ENCODE measurements around the gene CPNE5. TPM values are rescaled to one million over a fixed set of nuclear protein-coding genes. Genes with fewer than 3 reads are reported as not detected.

CPNE5 gene
- total and polyA plus RNA-seq, 9 of the 15 experiments (the other 6 are each of a cell fraction or from before 2014, with no cell fraction given) = 0.14 to 1.0 (median 0.46) TPM; not detected in 2

- no peak for TF ChIP-seq E2F8 (IDR thresholded peaks at IDR 0.05; ENCODE audit: low read depth, partially characterized antibody)
- TF ChIP-seq MYC (IDR thresholded peaks at IDR 0.05; ENCODE audit: low read depth, low read length) = no peak
- peak; percentile 77; the same call in 1 of the 2 replicates for TF ChIP-seq MYC (CRISPR knock-in tag; IDR thresholded peaks at IDR 0.05; ENCODE audit: borderline replicate concordance, low read depth)
- TF ChIP-seq ETS1 (conservative IDR thresholded peaks at IDR 0.05; ENCODE audit: control insufficient read depth, low read depth, low read length) = no peak
- no peak; the same call in 1 of the 2 replicates for TF ChIP-seq PATZ1 (CRISPR knock-in tag; IDR thresholded peaks at IDR 0.05; ENCODE audit: borderline replicate concordance)
- no peak for TF ChIP-seq STAG1 (CRISPR knock-in tag; IDR thresholded peaks at IDR 0.05; ENCODE audit: borderline replicate concordance)
- TF ChIP-seq FOXK1 (CRISPR knock-in tag; IDR thresholded peaks at IDR 0.05; ENCODE audit: borderline replicate concordance) = no peak
- no peak for TF ChIP-seq FOXP4 (CRISPR knock-in tag; IDR thresholded peaks at IDR 0.05; ENCODE audit: borderline replicate concordance)
- no peak for TF ChIP-seq DNMT1 (IDR thresholded peaks at IDR 0.05)
- no peak for TF ChIP-seq CBFB (CRISPR knock-in tag; IDR thresholded peaks at IDR 0.05)
- no peak for TF ChIP-seq HNRNPUL1 (IDR thresholded peaks at IDR 0.05; ENCODE audit: low read length)
- TF ChIP-seq ZEB2 (IDR thresholded peaks at IDR 0.05) = no peak
- no peak for TF ChIP-seq JUNB (CRISPR knock-in tag; conservative IDR thresholded peaks at IDR 0.05)
- TF ChIP-seq CBFA2T2 (conservative IDR thresholded peaks at IDR 0.05) = no peak
These were observed 45.4 kb upstream of the CPNE5 start (continued) for GRCh38 chr6:36884610-36885009.
